Activated T-cell treated with anti-CD3 and anti-CD28 coated beads, Interleukin-2, amount 50 U/mL, for 4 hours (primary cell): ENCODE measurements around the gene GRAMD4. TPM values are rescaled to one million over a fixed set of nuclear protein-coding genes. Genes with fewer than 3 reads are reported as not detected.
"Not testable (repeated sequence)": the region's sequence is repeated elsewhere in the genome, so short reads cannot be mapped to it uniquely, and the experiment has no call there.

Source experiments
- ATAC-seq, 2 donors: fragments of 200-7000 bp; cut with Tn5 transposase; one replicate each; pipeline ENCODE4 v1.10.0; 2021
- DNase-seq: peaks from one replicate; pipeline ENCODE4 v3.0.0-alpha.2; 2020
- H3K27me3 Mint-ChIP-seq: one replicate; pipeline ENCODE4 v1.8.0; 2021; ENCODE audit warnings: low read depth, mixed read lengths
- H3K36me3 Mint-ChIP-seq: one replicate; pipeline ENCODE4 v1.8.0; 2022; ENCODE audit warnings: mixed read lengths; ENCODE audit not compliant: insufficient read depth
- H3K4me1 Mint-ChIP-seq: one replicate; pipeline ENCODE4 v1.8.0; 2021; ENCODE audit warnings: low read depth, mixed read lengths
- H3K4me3 Mint-ChIP-seq: one replicate; pipeline ENCODE4 v1.8.0; 2021; ENCODE audit warnings: mild to moderate bottlenecking, moderate library complexity, mixed read lengths
- H3K9me3 Mint-ChIP-seq: one replicate; pipeline ENCODE4 v1.8.0; 2021; ENCODE audit warnings: mixed read lengths
- total RNA-seq, 3 donors: library from RNA; stranded (reverse); gene quantifications; one replicate each; pipeline ENCODE4 v1.2.1, GENCODE V29; 2021

GRAMD4 gene
- total RNA-seq, 3 donors from 2014 or later, result 30.9 to 35.4 (median 33.0) TPM

GRCh38 chr22:46628756-46629155, 8.6 kb downstream of the GRAMD4 start:
- ATAC-seq (no peak), DNase-seq (no peak)
- Mint-ChIP-seq H3K4me1 (no peaks in the 10 kb centered on the region), H3K27me3 (no peaks in the 10 kb centered on the region), H3K9me3 (no peaks in the 10 kb centered on the region), H3K36me3 (no peaks in the 10 kb centered on the region), H3K4me3 (no peak overlapping the region)

DNA sequence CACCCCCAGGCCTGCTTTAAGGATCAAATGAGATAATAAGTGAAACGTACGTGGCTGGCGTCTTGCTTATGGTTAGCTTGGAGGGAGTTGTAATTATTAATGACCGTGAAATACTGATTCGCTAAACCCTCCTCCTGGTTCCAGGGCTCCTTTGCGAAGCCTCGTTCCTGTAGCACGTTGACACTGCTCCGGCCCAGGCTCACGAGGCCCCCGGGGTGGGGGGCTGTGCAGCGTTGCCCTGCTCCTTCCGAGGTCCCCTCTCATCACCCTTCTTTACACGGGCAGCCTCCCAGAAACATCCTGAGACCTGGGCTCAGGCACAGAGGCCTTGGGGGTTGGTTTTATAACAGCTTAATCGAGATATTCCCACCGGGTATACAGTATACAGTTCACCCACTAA, 9.1 kb downstream of the GRAMD4 start:
- no peak for DNase-seq
- Mint-ChIP-seq H3K4me3 (no peak overlapping the region), H3K4me1 (no peaks in the 10 kb centered on the region), H3K27me3 (no peaks in the 10 kb centered on the region), H3K9me3 (no peaks in the 10 kb centered on the region), H3K36me3 (no peaks in the 10 kb centered on the region)
- ATAC-seq, result no peak

- DNase-seq (no peak), ATAC-seq (no peak)
- H3K27me3 Mint-ChIP-seq, result no peaks in the 10 kb centered on the region
- H3K4me3 Mint-ChIP-seq, result no peak overlapping the region
- H3K36me3 Mint-ChIP-seq, result no peaks in the 10 kb centered on the region
- no peaks in the 10 kb centered on the region for H3K9me3 Mint-ChIP-seq
- H3K4me1 Mint-ChIP-seq, result no peaks in the 10 kb centered on the region
Measured at GRCh38 chr22:46631113-46631512, 10.9 kb downstream of the GRAMD4 start.

DNA sequence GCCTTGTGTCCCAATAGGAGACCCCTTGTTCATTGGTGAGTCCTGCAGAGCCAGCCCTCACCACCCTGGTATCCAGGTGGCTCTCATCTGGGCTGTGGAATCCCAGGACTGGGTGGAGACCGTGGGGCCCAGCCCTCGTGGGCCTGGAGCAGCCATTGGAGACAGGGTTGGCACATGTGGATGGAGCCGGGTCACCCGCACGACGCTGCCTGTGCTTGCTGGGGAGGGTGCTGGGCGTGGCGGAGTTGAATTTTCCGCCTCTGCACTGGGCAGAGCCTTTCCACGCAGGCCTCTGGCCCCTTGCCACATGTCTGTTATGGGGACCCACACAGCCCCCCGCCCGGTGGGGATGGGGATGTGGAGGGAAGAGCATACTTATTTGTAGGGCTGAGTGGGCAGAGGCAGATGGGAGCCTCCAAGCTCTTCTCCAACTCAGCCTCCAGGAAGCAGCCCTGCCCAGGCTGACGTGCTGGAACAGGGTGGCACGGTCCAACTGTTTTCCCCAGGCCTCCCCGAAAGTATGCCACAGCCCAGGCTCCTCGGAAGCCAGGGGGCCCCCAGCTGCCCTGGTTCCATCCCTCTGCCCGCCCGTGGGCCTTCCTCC, 12.6 kb downstream of the GRAMD4 start:
- DNase-seq, result no peak
- H3K36me3 Mint-ChIP-seq, result no peaks in the 10 kb centered on the region
- no peaks in the 10 kb centered on the region for H3K9me3 Mint-ChIP-seq
- H3K4me1 Mint-ChIP-seq, result no peaks in the 10 kb centered on the region
- no peak overlapping the region for H3K4me3 Mint-ChIP-seq
- ATAC-seq, result no peak
- H3K27me3 Mint-ChIP-seq, result no peaks in the 10 kb centered on the region

DNA sequence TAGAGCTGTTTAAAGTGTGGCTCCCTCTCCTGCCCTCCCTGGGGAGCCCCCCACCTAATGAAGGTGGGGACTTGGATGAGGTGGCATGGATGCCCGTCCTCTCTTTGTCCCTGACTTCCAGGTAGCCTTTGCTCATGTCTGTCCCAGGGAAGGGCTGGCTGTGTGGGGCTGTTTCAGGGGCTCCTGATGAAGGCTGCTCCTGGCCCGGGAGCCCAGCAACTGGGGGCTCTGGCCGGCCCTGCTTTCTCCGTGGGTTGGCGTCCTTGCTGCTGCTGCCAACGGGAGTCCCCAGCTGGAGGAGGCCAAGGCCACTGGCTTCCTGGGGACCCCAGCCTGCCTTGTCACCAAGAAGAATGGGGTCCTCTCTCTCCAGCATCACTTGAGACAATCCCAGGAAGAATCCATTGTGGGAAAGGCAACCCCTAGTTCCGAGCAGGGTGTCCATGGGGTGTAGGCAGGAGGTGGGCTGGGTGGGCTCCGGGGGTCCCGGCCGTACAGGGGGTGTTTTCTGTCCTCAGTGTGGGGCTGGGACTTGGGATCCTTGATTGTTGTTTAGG, 13.2 kb downstream of the GRAMD4 start:
- DNase-seq (no peak), ATAC-seq (no peak)
- Mint-ChIP-seq H3K4me1 (no peaks in the 10 kb centered on the region), H3K9me3 (no peaks in the 10 kb centered on the region), H3K36me3 (no peaks in the 10 kb centered on the region), H3K27me3 (no peaks in the 10 kb centered on the region), H3K4me3 (no peak overlapping the region)

DNA sequence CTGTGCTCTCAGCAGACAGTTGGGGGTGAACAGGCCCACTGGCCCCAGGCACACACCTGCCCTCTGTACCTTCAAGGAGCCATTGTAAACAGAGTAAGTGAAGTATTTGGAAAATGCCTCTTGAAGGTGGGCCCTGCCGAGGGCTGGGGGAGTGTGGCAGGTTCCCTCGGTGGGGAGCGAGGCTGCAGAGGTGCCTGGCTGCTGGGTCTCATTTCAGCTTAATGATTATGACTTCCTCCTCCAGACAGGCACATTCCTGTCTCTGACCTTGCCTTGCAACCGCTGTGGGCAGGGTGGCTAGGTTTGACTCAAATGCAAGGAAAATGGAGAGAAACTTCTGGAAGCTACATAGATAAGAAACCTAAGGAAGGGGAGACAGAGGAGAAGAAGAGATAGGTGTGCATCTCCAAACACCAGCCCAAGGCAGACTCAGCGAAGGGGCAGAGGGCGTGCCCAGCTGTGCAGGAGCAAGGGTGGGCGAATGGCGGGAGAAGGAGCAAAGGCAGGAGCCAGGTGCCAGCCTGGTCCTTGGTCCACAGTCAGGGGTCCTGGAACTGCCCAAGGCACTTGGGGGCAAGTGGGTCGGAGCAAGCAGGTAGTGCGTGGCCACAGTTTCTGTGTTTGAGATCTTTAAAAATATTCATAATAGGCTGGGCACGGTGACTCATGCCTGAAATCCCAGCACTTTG, 14.0 kb downstream of the GRAMD4 start:
- no peak for DNase-seq
- H3K27me3 Mint-ChIP-seq, result no peaks in the 10 kb centered on the region
- peaks cover 2% of the 10 kb centered on the region for H3K4me1 Mint-ChIP-seq
- no peaks in the 10 kb centered on the region for H3K36me3 Mint-ChIP-seq
- H3K9me3 Mint-ChIP-seq, result no peaks in the 10 kb centered on the region
- no peak overlapping the region for H3K4me3 Mint-ChIP-seq
- ATAC-seq, result no peak

DNA sequence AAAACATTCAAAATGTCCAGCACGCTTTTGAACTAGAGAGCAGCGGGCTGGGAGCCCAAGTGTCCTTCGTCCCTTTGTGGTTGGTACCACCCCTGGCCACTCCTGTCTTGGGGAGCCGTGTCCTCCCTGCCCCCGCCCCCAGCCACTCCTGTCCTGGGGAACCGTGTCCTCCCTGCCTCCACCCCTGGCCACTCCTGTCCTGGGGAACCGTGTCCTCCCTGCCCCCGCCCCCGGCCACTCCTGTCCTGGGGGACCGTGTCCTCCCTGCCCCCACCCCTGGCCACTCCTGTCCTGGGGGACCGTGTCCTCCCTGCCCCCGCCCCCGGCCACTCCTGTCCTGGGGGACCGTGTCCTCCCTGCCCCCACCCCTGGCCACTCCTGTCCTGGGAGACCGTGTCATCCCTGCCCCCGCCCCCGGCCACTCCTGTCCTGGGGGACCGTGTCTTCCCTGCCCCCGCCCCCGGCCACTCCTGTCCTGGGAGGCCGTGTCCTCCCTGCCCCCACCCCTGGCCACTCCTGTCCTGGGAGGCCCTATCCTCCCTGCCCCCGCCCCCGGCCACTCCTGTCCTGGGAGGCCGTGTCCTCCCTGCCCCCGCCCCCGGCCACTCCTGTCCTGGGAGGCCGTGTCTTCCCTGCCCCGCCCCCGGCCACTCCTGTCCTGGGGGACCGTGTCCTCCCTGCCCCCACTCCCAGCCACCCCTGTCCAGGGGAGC, 14.9 kb downstream of the GRAMD4 start:
- not testable (repeated sequence) for H3K27me3 Mint-ChIP-seq, DNase-seq, H3K4me3 Mint-ChIP-seq, H3K9me3 Mint-ChIP-seq, ATAC-seq, H3K4me1 Mint-ChIP-seq, H3K36me3 Mint-ChIP-seq

GRCh38 chr22:46635756-46636155, 15.6 kb downstream of the GRAMD4 start:
- H3K36me3 Mint-ChIP-seq, result no peaks in the 10 kb centered on the region
- ATAC-seq (no peak), DNase-seq (no peak)
- no peaks in the 10 kb centered on the region for H3K27me3 Mint-ChIP-seq
- peaks cover 2% of the 10 kb centered on the region for H3K4me1 Mint-ChIP-seq
- no peak overlapping the region for H3K4me3 Mint-ChIP-seq
- H3K9me3 Mint-ChIP-seq, result no peaks in the 10 kb centered on the region

DNA sequence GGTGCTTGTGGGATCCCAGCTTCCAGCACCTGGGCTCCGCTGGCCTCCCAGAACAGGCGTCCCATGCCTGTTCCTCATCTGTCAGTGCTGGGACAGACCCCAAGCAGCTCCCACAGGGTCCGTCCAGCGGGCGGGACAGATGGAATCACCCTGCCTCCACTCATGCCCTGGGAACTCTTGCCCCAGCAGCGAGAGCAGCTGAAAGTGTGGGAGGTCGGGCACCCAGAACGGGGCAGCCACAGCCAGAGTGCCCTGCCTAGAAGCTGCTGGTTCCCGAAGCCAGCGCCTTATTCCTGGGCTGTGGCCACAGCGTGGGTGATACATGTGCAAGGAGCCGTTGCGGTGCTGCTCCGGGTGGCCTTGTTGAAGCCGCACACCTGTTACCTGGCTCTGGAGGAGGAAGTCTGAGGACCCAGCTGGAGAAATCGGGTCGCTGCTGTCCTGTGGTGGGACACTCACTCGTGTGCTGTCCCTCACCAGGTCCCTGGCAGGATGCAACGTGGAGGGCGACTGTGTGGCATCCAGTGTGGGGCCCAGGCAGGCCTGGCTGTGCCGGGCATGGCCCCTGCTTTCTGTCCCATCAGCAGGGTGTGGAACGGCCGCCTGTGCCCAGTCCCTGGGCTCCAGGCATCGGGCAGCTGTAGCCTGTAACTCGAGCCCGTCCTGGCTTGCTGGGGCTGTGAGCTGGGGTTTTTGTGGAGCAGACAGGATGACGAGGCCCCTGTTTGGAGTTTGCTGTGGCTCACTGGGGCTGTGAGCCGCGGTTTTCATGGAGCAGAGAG, 16.2 kb downstream of the GRAMD4 start:
- Mint-ChIP-seq H3K27me3 (no peaks in the 10 kb centered on the region), H3K4me1 (peaks cover 2% of the 10 kb centered on the region), H3K36me3 (no peaks in the 10 kb centered on the region), H3K4me3 (no peak overlapping the region), H3K9me3 (no peaks in the 10 kb centered on the region)
- DNase-seq, result no peak
- no peak for ATAC-seq

GRCh38 chr22:46637711-46638600, 17.8 kb downstream of the GRAMD4 start:
- no peak for DNase-seq
- no peak for ATAC-seq
- Mint-ChIP-seq H3K4me1 (peaks cover 2% of the 10 kb centered on the region), H3K4me3 (no peak overlapping the region), H3K36me3 (peaks cover 2% of the 10 kb centered on the region), H3K27me3 (no peaks in the 10 kb centered on the region), H3K9me3 (no peaks in the 10 kb centered on the region)

DNA sequence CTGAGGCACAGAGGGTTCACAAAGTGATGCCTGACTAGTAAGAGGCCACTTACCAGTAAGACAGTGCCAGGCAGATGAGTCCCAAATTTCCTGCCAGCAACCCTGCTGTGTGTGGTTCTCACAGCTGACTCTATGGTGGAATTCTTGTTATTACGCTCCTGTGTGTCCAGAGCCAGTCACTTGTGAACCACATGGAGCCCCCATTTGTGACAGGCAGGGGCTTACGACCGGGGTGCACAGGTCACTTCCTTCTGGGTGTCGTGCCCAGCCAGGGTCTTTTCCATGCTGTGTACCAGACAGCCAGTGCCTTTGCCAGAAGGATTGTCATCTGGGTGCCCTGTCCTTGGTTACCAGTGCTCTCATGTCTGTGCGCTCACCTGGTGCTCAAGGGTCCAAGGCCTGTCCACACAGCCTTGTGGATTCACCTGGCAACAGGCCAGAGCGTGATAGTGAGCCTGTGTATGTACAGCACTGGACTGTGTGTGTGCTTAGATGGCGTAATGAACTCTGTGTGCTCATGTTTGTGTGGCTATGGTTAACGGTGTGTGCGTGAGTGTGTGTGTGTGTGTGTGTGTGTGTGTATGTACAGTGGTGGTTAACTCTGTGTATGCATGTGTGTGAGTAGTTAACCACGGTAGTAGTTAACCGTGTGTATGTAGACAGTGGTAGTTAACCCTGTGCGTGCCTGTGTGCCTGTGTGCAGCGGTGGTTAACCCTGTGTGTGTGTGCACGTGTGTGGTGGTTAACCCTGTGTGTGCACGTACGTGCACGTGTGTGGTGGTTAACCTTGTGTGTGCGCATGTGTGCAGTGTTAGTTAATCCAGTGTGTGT, 18.6 kb downstream of the GRAMD4 start:
- ATAC-seq (no peak), DNase-seq (no peak)
- Mint-ChIP-seq H3K27me3 (no peaks in the 10 kb centered on the region), H3K4me1 (peaks cover 2% of the 10 kb centered on the region), H3K4me3 (no peak overlapping the region), H3K36me3 (peaks cover 4% of the 10 kb centered on the region), H3K9me3 (no peaks in the 10 kb centered on the region)

DNA sequence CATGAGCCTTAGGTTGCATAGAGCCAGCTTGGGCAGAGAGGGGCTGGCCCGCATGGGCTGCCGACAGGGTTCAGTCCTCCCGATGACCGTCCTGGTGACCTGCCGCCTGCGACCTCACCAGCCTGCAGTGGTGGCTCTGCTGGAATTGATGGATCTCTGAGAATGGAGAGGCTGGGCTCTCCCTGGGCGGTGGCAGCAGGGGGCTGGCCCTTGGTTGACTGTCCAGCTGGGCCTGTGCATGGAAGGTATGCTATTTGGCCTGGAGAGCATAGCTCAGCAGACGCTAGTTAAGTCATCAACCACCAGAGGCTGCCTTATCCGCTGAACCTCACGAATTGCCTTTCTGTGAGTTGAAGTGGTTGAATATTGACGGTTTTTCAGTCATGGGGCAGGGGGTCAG, 19.7 kb downstream of the GRAMD4 start:
- peaks cover 4% of the 10 kb centered on the region for H3K36me3 Mint-ChIP-seq
- DNase-seq (no peak), ATAC-seq (no peak)
- no peak overlapping the region for H3K4me3 Mint-ChIP-seq
- peaks cover 2% of the 10 kb centered on the region for H3K4me1 Mint-ChIP-seq
- H3K9me3 Mint-ChIP-seq, result no peaks in the 10 kb centered on the region
- H3K27me3 Mint-ChIP-seq, result no peaks in the 10 kb centered on the region
